HG03064 (cell line): ENCODE results near the gene BACE1.
"Not testable (repeated sequence)": the region's sequence is repeated elsewhere in the genome, so short reads cannot be mapped to it uniquely, and the experiment has no call there.

ENCODE experiments used
- ATAC-seq: cut with Tn5 transposase; IDR thresholded peaks from one replicate; pipeline ENCODE4 v1.9.1; 2021; ENCODE audit warnings: low read depth; ENCODE audit not compliant: unreplicated experiment

Gene BACE1

DNA sequence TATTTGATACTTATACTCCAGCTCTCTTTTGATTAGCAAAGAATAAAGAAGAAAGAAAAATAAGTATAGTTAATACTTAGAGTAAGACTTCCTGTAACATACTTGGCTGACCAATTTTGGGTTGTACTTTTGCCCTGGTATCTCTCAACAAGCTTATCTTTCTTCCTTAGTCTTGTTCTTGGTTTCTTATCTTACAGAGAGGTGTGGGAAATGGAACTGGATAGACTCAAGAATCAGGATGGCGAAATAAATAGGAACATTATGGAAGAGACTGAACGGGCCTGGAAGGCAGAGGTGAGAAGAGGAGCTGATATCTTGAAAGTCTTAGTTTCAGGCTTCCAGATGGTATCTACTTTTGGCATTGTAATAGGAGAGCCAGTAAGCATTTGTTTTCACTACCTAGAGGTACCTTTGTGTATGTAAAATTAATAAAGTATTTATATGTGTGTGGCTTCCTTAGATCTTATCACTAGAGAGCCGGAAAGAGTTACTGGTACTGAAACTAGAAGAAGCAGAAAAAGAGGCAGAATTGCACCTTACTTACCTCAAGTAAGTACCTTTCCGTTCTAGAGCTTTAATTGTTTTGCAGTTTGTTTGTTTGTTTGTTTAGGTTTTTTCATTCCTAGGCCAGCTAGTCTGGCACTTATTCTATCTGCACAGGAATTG lies 36.2 kb downstream of the BACE1 start:
- no peak for ATAC-seq

DNA sequence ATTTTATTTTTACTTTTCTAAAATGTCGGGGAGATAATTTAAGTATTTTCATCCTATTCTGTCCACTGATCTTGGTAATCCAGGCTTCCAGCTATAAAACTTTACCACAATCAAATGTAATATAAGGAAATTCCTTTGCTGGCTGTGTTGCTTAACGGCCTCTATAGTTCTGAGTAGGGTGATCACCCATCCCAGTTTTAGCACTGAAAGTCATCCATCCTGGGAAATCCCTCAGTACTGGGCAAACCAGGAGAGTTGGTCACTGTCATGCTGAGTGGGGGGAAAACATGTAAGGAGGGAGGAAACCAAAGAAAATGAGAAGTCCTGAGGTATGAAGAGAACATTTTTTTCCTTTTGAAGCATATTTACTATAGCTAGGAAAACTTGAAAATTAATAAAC lies 37.7 kb downstream of the BACE1 start:
- ATAC-seq: no peak

DNA sequence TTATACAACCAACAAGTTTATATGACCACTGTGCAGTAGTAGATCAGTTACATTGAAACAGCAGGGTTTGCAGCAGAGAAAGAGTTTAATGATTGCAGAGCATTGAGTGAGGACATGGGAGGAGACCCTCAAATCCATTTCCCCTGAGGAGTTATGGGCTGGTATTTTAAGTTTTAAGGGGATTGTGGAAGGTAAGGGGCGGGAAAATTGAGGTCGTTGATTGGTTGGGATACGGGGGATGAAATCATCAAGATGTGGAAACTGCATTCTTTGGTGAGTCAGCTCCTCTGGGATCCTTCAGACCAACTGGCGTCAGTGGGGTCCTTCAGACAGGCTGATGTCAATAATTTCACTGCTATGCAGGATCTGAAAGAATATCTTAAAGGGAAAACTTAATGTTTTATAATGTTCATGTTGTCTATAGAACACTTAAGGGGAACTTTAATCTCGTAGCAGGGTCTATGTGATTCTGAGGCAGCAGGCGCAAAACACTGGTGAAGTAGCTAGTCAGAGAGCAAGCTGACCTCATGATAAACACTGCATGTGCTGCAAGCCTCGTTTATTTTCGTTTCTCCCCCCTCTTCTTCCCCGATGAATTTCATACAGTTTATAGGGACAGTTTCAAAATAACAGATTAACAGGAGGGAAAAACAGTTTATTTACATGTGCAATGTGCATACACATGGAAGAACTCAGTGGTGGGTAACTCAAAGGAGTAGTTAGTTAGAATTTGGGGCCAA lies 42.3 kb downstream of the BACE1 start:
- no peak for ATAC-seq

DNA sequence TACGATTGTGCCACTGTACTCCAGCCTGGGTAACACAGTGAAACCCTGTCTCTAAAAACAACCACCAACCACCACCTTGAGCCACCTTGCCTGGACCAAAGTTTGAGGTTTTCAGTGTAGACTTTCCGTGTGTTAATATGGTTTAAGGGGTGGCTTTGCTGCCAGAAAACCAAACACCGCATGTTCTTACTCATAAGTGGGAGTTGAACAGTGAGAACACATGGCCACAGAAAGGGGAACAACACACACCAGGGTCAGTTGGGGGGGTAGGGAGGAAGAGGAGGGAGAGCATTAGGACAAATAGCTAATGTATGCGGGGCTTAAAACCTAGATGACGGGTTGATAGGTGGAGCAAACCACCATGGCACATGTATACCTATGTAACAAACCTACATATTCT lies 43.9 kb downstream of the BACE1 start:
- not testable (repeated sequence) for ATAC-seq

DNA sequence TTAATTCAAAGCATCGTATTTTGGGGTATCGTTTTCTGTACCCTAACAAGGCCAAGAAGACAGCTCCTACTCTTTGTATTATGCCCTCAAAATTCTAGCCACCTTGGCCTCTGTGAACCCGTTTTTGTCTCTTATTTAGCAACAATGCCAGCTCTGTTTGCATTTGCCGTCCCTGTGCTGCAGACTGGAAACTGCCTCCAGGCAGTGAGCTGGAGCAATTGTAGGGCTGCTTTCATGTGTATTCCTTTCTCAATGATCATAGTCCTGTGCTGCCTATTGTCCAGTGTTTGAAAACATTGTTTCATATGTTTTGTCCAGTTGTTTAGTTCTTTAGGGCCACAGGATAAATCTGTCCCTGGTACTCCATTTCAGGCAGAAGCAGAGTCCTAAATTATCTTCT lies 44.8 kb downstream of the BACE1 start:
- ATAC-seq: no peak

DNA sequence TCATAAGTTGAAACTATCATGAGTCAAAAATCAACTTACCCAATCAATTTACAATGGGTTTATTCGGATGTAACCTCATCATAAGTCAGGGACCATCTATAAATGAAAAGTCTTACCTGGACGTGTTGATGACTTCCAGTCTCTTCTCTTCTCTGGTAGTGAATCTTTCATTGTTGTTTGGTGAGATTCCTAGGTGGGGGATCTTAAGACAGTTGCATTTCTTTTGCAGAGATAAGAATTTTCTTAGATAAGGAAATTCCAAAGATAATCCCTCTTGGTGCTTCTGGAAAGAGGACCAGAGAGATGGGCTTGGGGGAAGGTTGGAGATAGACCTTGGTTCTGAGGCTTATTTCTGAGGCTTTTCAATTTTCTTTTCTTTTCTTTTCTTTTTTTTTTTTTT lies 46.2 kb downstream of the BACE1 start:
- no peak for ATAC-seq

DNA sequence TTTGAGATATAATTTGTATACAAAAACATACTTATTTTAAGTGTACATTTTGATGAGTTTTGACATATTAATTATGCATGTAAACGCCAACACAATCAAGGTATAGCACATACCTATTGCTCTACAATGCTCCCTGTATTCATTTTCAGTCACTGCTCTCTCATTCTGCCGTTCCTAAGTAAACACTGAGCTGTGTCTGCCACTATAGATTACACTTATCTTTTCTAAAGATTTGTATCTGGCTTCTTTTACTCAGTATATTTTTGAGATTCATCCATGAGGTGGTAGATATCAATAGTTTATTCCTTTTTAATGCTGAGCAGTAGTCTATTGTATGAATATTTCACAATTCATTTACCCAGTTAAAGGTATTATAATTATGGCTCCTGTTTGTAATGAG lies 50.3 kb downstream of the BACE1 start:
- no peak for ATAC-seq

DNA sequence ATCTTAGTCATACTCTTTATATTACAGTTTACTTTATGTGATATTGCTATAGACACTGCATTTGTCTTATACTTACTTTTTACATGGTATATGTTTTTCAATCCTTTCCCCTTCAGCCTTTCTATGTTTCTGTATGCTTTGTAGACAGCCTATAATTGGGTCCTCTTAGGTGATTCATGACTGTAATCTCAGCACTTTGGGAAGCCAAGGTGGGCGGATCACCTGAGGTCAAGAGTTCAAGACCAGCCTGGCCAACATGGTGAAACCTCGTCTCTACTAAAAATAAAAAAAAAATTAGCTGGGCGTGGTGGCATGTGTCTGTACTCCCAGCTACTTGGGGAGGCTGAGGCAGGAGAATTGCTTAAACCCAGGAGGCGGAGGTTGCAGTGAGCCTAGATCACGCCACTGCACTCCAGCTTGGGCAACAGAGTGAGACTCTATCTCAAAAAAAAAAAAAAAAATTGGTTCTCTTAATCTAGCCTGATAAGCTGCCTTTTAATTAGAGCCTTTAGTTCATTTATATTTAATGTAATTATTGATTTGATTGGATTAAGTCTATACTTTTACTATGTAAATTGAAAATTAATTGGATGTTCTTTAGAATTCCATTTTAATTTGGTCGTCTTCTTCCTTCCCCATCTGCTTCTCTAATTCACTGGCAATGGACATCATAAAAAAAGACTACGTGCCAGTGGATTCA lies 51.3 kb downstream of the BACE1 start:
- ATAC-seq: not testable (repeated sequence)

- ATAC-seq: no peak
These were observed 56.6 kb downstream of the BACE1 start for GRCh38 chr11:117259417-117259816.

GRCh38 chr11:117258576-117258975 lies 57.5 kb downstream of the BACE1 start:
- no peak for ATAC-seq

GRCh38 chr11:117256573-117256972 lies 59.5 kb downstream of the BACE1 start:
- no peak for ATAC-seq

- no peak for ATAC-seq
These were observed 60.1 kb downstream of the BACE1 start for GRCh38 chr11:117255966-117256365.

DNA sequence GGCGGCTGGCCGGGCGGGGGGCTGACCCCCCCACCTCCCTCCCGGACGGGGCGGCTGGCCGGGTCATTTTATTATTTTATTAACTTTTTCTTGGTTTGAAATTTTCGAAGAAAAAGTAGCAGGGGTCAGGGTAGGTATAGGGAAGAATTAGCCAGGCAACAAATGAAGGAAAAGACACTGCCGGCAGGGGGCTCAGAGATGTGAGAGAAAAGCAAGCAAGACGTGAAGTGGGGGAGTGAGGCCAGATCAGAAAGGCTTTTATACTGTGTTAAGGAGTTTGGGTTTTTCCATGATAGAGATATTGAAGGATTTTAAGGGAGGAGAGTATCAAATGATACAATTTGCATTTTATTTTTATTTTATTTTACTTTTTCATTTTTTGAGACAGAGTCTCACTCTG lies 64.5 kb downstream of the BACE1 start:
- ATAC-seq: no peak

DNA sequence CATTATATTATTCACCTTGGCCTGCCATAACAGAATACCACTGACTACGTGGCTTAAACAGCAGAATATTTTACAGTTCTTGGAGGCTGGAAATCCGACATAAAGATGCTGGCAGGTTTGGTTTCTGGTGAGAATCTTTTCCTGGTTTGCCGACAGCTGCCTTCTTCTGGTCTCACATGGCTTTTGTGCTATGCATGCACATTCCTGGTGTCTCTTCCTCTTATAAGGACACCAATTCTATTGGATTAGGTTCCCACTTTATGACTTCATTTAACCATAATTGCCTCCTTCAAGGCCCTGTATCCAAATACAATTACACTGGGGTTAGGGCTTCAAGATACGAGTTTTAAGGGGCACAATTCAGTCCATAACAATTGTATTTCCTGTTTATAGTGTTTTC lies 66.5 kb downstream of the BACE1 start:
- ATAC-seq: no peak

GRCh38 chr11:117248341-117248740 lies 67.7 kb downstream of the BACE1 start:
- ATAC-seq: no peak

DNA sequence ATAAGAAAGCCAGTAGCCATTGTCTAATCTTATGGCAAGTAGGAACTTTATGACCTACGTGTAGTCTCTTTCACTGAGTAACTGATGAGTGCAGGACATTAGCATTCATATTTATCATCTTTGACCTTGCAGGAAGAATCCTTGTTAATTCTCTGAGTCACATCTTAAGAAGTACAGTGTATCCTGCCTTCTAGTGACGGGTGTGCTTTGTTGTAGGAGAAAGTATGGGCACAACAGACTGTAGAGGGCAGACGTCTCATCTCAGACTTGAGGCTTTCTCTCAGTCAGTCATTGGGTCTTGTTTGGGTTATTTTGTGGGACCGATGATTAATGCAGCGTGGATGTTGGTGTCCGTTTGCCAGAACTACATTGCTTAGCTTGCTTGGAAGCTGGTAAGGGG lies 76.8 kb downstream of the BACE1 start:
- ATAC-seq: no peak

DNA sequence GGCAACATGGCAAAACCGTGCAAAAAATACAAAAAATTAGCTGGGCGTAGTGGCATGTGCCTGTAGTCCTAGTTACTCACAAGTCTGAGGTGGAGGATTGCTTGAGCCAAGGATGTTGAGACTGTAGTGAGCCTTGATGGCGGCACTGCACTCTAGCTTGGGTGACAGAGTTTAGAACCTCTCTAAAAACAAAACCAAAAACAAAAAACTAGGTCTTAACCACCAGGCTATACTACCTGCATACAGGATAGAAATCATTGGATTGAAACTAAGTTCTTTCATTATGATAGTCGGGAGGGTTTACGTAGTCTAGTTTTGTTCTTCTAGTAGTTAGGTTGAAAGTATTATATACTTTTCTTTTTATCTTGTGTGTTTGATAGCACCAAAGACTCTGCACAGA lies 77.8 kb downstream of the BACE1 start:
- ATAC-seq: no peak
